Hematopoietic multipotent progenitor cell treated with erythropoietin and hydrocortisone succinate and interleukin-3 and kit ligand, for 4 days (in vitro differentiated cells): ENCODE data around the gene CCN2.
"Not testable (repeated sequence)": the region's sequence is repeated elsewhere in the genome, so short reads cannot be mapped to it uniquely, and the experiment has no call there.

ENCODE experiments used
- DNase-seq: peaks from one replicate; pipeline ENCODE4 v3.0.0-alpha.2; 2015

Gene CCN2

DNA sequence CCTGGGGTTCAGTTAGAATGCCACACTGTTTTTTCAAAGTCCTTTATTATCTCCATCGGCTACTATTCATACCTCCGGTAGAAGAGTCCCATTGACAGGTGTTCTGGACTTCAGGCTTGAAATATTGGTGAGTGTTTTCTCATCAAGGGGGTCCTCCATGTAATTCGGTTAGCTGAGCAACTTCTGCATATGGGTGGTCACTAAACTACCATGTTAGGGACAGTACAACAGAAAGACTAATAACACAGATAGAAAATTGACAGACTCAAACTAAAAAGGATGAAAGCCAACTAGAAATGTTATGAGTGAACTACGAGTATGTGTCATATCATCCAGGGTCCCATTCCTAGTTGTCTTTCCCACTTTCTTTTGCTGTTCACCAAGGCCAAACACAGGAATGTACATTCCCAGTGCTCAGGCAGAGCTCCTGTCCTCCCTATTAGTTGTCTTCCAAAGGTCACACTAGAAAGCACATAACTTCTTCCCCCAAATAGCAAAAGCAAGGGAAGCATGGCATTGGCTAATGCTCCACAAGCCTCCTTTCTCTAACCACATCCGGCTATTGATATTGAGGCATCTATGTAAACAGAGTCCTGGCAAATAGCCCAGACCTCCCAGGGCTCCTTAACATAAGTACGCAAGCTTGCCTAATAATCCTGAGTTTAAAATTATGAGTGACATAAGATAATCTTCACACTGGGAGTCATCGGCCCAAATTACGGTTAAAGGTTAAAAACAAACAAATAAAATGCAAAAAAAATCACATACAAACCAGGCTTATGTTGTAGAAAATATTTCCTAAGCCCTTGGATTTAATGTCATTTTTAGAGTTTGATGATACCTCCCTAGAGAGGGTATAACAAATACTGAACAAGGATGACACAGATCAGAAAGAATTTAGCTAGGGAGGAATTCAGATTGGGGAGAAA is 13.2 kb downstream of the CCN2 start:
- DNase-seq, result no peak

GRCh38 chr6:131937226-131937625 is 13.9 kb downstream of the CCN2 start:
- DNase-seq, result no peak

GRCh38 chr6:131936156-131936555 is 15.0 kb downstream of the CCN2 start:
- DNase-seq, result no peak

- no peak for DNase-seq
Measured at GRCh38 chr6:131931063-131931750, 20.0 kb downstream of the CCN2 start.

- no peak for DNase-seq
Measured at GRCh38 chr6:131929976-131930375, 21.2 kb downstream of the CCN2 start.

- DNase-seq, result no peak
Measured at GRCh38 chr6:131929264-131929663, 21.9 kb downstream of the CCN2 start.

DNA sequence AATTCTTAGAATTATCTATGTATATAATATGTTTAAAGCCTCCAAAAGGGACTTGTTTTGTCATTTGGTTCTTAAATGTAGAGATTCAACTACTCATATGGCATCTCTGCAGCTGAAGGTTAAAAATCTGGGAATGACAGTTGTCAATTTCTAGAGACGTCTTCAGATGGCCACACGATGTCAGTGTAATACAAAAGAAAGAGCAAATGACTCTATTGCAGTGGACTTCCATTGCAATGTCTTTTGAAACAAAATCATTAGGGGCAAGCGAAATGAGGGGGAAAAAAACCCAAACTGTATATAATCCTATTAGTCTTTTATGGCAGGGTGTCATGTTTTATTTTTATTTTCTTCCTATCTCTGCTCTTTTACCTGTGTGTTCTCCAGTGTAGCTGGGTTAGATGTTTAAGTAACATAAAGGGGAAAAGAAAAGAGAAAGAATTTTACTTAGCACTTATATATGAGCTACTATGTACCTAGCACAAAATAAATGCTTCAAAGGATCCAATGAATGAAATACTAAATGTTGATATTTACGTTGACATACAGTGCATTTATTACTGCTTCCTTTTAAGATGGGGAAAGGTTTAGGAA is 26.2 kb downstream of the CCN2 start:
- DNase-seq, result peak; percentile 58

GRCh38 chr6:131923356-131923755 is 27.8 kb downstream of the CCN2 start:
- DNase-seq, result peak; percentile 77

GRCh38 chr6:131920656-131921055 is 30.5 kb downstream of the CCN2 start:
- DNase-seq, result no peak

DNA sequence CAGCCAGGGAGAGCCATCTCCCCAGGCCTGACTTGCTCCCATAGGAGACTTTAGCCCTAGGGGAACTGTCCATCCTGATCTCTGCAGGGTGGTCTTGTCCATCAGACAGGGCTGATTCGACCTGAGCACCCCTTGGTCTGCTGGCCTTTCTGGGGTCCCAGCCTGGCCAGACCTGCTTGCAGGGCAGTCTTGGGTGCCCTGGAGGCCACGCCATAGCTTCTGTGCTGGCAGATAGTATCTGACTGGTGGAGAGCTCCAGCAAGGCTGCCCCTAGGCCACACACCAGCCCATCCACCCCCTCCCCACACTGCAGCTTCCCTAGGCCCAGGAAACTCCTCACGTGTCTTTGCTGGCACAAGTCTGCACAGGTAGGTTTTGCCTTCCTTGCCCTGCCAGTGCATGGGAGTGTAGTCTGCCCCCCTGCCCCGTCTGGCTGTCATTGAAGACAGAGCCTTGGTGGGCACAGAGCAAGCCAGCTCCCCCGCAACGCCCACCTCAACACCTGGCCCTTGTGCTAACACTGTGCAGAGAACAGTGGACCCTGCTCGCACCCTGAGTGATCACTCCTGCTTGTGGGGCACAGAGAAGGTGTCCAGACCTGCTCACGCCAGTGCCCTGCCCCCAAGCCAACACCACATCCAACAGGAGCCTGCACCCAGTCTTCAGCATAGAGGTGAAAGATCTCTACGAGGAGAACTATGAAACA is 32.4 kb downstream of the CCN2 start:
- DNase-seq, result no peak

DNA sequence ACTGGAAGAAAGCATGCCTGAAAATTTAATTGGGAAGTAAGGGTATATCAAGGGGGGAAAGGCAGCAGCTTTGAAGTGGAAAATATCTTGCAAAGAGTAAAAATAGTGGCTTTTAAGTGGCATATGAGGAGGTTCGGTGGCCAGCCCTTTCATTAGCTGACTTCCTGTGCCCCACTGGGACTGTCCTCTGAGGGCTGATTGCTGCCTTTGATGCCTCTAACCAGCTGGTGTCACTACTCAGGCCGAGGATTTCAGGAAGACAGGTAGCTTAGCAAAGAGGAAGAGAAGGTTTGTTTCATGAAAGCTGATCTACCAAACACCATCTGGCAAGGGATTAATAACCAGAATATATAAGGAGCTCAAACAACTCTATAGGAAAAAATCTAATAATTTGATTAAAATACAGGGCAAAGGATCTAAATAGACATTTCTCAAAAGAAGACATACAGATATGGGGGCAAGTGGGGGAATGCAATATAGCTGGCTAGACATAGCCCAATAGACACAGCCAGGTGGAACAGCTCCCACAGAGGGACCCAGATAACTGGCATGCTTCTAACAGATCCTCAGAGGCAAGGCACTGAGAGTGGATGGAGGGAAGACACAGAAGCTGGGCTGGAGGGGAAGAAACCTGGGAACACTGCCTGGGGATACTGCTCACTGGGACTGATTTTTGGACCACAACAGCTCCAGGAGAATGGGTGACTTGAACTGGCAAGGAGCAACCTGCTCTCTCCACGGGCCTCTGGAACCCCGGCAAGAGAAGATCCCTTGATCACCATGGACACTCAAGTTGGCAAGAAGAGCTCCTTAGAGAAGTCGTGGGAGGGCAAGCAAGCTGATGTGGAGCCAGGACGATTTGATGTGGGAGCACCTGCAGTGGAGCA is 33.2 kb downstream of the CCN2 start:
- no peak for DNase-seq

DNA sequence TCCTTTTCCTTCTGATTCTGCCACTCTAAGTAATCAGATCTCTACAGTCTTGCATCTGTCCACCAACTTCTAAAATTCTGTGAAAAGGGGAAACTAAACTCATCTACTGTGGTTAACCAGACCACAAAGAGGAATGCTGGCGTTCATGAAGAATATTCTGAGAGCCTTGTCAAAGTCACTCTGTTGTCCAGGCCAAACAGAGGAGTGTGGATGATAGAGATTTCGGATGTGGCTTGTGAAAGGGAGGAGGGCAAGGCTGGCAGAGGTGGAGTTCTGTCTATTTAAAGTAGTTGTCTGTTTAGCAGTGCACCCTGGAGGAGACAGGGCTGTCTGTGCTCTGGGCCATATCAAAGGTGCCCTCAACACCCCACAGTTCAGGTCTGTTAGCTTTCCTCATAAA is 33.9 kb downstream of the CCN2 start:
- DNase-seq, result peak; percentile 95

- DNase-seq, result no peak
Measured at GRCh38 chr6:131916847-131917246, 34.3 kb downstream of the CCN2 start.

DNA sequence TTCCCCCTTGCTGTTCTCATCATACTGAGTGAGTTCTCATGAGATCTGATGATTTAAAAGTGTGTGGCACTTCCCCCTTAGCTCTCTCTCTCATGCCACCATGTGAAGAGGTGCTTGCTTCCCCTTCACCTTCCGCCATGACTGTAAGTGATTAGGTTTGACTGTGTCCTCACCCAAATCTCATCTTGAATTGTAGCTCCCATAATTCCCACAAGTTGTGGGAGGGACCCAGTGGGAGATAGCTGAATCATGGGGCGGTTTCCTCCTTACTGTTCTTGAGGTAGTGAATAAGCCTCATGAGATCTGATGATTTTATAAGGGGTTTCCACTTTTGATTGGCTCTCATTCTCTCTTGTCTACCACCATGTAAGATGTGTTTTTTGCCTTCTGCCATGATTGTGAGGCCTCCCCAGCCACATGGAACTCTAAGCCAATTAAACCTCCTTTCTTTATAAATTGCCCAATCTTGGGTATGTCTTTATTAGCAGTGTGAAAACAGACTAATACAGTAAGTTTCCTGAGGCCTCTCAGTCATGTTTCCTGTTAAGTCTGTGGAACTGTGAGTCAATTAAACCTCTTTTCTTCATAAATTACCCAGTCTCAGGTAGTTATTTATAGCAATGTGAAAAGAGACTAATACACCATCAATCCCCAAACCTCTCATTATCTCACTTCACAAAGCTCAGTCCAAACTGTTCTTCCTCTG is 34.9 kb downstream of the CCN2 start:
- not testable (repeated sequence) for DNase-seq

GRCh38 chr6:131914967-131915751 is 36.0 kb downstream of the CCN2 start:
- DNase-seq, result peak; percentile 90

DNA sequence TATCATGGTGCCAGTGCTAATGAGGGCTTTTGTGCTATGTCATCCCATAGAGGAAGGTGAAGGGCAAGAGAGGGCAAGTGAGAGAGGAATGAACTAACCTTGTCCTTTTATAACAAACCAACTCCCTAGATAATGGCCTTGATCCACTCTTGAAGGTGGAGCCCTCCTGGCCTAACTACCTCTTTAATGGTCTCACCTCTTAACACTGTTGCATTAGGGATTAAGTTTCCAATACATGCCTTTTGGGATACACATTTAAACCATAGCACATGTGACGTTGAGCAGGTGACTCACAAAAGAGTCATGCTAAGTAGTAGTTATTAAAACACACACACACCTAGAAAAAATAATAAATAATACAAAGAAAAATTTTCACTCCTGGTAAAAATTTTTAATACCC is 36.9 kb downstream of the CCN2 start:
- DNase-seq, result no peak

DNA sequence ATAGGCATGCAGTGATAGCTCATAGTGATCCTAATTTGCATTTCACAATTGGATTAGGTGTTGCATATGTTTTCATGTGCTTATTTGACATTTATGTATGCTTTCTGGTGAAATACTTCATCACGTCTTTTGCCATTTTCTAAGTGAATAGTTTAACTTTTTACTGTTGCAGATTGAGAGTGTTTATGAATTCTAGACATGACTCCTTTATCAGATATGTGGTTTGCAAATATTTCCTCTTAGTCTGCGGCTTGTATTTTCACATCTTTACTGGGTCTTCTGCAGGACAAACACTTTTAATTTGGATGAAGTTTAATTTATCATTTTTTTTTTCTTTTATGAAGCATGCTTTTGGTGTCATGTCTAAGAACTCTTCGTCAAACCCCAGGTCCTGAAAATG is 39.2 kb downstream of the CCN2 start:
- DNase-seq, result no peak

- DNase-seq, result no peak
Measured at GRCh38 chr6:131910956-131911355, 40.2 kb downstream of the CCN2 start.

- DNase-seq, result no peak
Measured at GRCh38 chr6:131910219-131910589, 41.0 kb downstream of the CCN2 start.

GRCh38 chr6:131909408-131910218 is 41.6 kb downstream of the CCN2 start:
- peak; percentile 89 for DNase-seq
